Loucy (cell line): ENCODE data around the gene SOX13.

Experiments used
- H2AFZ ChIP-seq: fragments of 200-600 bp; sonication (generic); 2 replicates; pipeline ENCODE4 v1.6.0; 2016; ENCODE audit warnings: antibody characterized with exemption, mild to moderate bottlenecking, low read length, moderate library complexity
- H3F3A ChIP-seq: fragments of 200-600 bp; 2 replicates; pipeline ENCODE4 v1.6.0; 2016; ENCODE audit warnings: antibody characterized with exemption, low read depth, mild to moderate bottlenecking
- H3K27me3 ChIP-seq: fragments of 200-600 bp; sonication (generic); 2 replicates; pipeline ENCODE4 v1.6.1; 2014; ENCODE audit warnings: low read length, mild to moderate bottlenecking; ENCODE audit not compliant: insufficient read depth, poor library complexity, severe bottlenecking
- H3K36me3 ChIP-seq: fragments of 200-600 bp; sonication (generic); 2 replicates; pipeline ENCODE4 v1.6.1; 2016; ENCODE audit warnings: low read length; ENCODE audit not compliant: insufficient read depth
- H3K4me1 ChIP-seq: fragments of 200-600 bp; sonication (generic); 2 replicates; pipeline ENCODE4 v1.5.1; 2014; ENCODE audit warnings: low read length, mild to moderate bottlenecking; ENCODE audit not compliant: insufficient read depth, poor library complexity, severe bottlenecking
- H3K4me2 ChIP-seq: fragments of 200-600 bp; sonication (generic); 2 replicates; pipeline ENCODE4 v1.6.0; 2014; ENCODE audit warnings: antibody characterized with exemption, low read length, low read depth, mild to moderate bottlenecking; ENCODE audit not compliant: poor library complexity, severe bottlenecking
- H3K4me3 ChIP-seq: fragments of 200-600 bp; sonication (generic); 2 replicates; pipeline ENCODE4 v1.5.1; 2014; ENCODE audit warnings: low read length, mild to moderate bottlenecking, mixed read lengths; ENCODE audit not compliant: poor library complexity, severe bottlenecking
- H3K79me2 ChIP-seq: fragments of 200-600 bp; sonication (generic); 2 replicates; pipeline ENCODE4 v1.6.1; 2014; ENCODE audit warnings: low read length; ENCODE audit not compliant: insufficient read depth
- H3K9ac ChIP-seq: fragments of 200-600 bp; sonication (generic); 2 replicates; pipeline ENCODE4 v1.6.0; 2014; ENCODE audit warnings: mild to moderate bottlenecking, low read depth, low read length, moderate library complexity; ENCODE audit not compliant: poor library complexity, severe bottlenecking
- H3K9me2 ChIP-seq: fragments of 200-600 bp; sonication (generic); replicated peaks from 2 replicates; pipeline ENCODE4 v1.6.1; 2016; ENCODE audit warnings: low read depth, low read length, mixed read lengths
- H3K9me3 ChIP-seq: fragments of 200-600 bp; sonication (generic); 2 replicates; pipeline ENCODE4 v1.6.1; 2014; ENCODE audit warnings: mild to moderate bottlenecking, antibody characterized with exemption, low read length, low read depth; ENCODE audit not compliant: insufficient read depth
- H4K20me1 ChIP-seq: fragments of 200-600 bp; sonication (generic); 2 replicates; pipeline ENCODE4 v1.6.0; 2014; ENCODE audit warnings: antibody characterized with exemption, low read length, mild to moderate bottlenecking; ENCODE audit not compliant: insufficient read depth, poor library complexity, severe bottlenecking
- EZH2phosphoT487 ChIP-seq: fragments of 200-600 bp; IDR thresholded peaks from 2 replicates; pipeline ENCODE4 v1.6.1; 2018; ENCODE audit warnings: antibody characterized with exemption, mild to moderate bottlenecking, moderate library complexity, borderline replicate concordance
- TF ChIP-seq, protein P1 (sequence below): fragments of 200-600 bp; sonication (generic); conservative IDR thresholded peaks from 2 replicates; pipeline ENCODE4 v1.5.1; 2014; ENCODE audit warnings: mild to moderate bottlenecking, antibody characterized with exemption, low read length

The SOX13 gene

DNA sequence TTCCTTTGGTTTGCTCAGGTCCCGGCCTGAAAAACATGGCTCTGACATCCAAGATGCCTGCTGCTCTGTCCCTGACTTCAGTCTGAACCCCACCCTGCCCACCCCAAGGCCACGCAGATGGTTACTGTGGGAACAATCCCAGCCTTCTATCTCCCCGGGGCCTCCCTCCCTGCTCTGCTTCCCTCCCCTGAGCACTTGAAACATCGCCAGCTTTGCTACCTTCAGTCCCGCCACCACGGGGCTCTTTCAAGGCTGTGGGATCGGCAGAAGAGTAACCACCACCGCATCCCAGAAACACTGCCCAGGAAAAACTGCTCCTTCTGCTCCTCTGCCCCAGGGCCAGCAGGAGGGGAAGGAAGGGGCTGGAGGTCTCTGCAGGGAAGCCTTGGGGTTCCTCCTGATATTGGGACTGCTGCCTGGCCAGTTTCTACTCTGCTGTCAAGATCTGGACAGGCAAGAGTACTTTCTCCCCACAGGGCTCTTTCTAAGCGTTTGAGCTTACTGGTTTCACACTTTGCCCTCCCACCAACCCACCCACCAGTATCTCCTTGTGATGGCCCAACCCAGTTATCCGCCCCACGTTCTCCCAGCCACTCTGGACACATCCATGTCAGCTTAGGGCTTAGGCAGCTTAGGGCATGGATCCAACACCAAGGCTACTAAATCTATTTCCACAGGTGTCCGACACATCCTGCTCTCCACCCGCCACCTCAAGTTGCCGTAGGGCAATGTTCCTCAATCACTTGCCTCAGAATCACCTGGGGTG is 70.5 kb downstream of the SOX13 start:
- H3K9me2 ChIP-seq = no peaks in the 10 kb centered on the region
- H3K4me3 ChIP-seq = no peak overlapping the region
- no peaks in the 10 kb centered on the region for H3F3A ChIP-seq
- H3K9ac ChIP-seq = no peak overlapping the region
- no peaks in the 10 kb centered on the region for H3K79me2 ChIP-seq
- H3K36me3 ChIP-seq = no peaks in the 10 kb centered on the region
- no peak for TF ChIP-seq EZH2phosphoT487
- TF ChIP-seq, protein P1, sequence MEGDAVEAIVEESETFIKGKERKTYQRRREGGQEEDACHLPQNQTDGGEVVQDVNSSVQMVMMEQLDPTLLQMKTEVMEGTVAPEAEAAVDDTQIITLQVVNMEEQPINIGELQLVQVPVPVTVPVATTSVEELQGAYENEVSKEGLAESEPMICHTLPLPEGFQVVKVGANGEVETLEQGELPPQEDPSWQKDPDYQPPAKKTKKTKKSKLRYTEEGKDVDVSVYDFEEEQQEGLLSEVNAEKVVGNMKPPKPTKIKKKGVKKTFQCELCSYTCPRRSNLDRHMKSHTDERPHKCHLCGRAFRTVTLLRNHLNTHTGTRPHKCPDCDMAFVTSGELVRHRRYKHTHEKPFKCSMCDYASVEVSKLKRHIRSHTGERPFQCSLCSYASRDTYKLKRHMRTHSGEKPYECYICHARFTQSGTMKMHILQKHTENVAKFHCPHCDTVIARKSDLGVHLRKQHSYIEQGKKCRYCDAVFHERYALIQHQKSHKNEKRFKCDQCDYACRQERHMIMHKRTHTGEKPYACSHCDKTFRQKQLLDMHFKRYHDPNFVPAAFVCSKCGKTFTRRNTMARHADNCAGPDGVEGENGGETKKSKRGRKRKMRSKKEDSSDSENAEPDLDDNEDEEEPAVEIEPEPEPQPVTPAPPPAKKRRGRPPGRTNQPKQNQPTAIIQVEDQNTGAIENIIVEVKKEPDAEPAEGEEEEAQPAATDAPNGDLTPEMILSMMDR = no peak
- H2AFZ ChIP-seq = no peak overlapping the region
- H3K4me1 ChIP-seq = no peaks in the 10 kb centered on the region
- no peaks in the 10 kb centered on the region for H3K27me3 ChIP-seq
- no peaks in the 10 kb centered on the region for H4K20me1 ChIP-seq
- no peaks in the 10 kb centered on the region for H3K9me3 ChIP-seq
- H3K4me2 ChIP-seq = no peak overlapping the region

DNA sequence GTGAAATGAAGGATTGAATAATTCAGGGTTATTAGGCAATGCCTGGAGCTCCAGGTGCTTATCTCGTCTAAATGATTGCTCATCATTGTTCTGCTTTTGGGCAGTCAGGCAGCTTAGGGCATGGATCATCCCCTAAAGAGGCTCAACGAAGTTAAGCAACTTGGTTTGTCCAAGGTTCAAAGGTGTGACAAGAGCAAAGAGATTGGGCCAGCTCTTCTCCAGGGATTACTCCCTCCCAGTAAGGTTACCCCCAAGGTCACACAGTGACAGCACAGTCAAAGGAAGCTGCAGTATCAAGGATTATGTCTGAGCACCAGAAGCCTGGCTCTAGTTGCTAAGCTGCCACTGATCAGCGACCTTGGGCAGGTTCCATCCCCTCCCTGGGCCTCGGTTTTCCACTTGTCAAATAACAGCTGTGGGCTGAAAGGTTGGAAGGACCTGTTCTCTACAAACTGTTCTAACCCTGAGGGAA is 72.2 kb downstream of the SOX13 start:
- Histone ChIP-seq H4K20me1 (no peaks in the 10 kb centered on the region), H3K4me1 (no peaks in the 10 kb centered on the region), H3K9me3 (no peaks in the 10 kb centered on the region), H3K4me2 (no peak overlapping the region), H3K36me3 (no peaks in the 10 kb centered on the region), H2AFZ (no peak overlapping the region), H3F3A (no peaks in the 10 kb centered on the region), H3K27me3 (no peaks in the 10 kb centered on the region), H3K9ac (no peak overlapping the region), H3K79me2 (no peaks in the 10 kb centered on the region), H3K4me3 (no peak overlapping the region), H3K9me2 (no peaks in the 10 kb centered on the region)
- TF ChIP-seq, protein P1 = no peak
- no peak for TF ChIP-seq EZH2phosphoT487

DNA sequence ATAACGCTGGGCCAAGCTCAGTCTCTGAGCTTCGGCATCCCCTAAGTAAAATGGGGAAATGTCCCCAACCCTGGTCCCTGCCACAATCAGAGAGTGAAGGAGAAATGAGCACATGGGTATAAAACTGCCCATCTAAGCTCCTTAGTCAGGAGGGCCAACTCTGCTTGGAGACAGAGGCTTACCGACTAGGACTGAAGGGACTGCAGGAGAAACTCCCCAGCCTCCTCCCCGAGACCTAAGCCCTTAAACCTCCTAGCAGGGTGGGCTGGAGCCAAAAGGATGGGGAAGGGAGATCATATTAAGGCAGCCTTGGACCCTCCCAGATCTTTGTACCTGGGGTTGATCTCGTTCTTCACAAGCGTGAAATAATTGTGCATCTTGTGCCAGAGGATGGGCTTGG is 73.4 kb downstream of the SOX13 start:
- H3K27me3 ChIP-seq = no peaks in the 10 kb centered on the region
- no peaks in the 10 kb centered on the region for H3K9me2 ChIP-seq
- H3K4me3 ChIP-seq = no peak overlapping the region

More for the DNA sequence above, 73.4 kb downstream of the SOX13 start:
- TF ChIP-seq EZH2phosphoT487 = no peak
- TF ChIP-seq, protein P1 = no peak
- Histone ChIP-seq H2AFZ (no peak overlapping the region), H3F3A (no peaks in the 10 kb centered on the region), H3K79me2 (no peaks in the 10 kb centered on the region), H3K36me3 (no peaks in the 10 kb centered on the region), H3K9me3 (no peaks in the 10 kb centered on the region), H3K9ac (no peak overlapping the region), H3K4me1 (no peaks in the 10 kb centered on the region), H4K20me1 (no peaks in the 10 kb centered on the region), H3K4me2 (no peak overlapping the region)
